GM19025 (cell line): ENCODE measurements around the gene LRRC3.

ENCODE experiments used
- ATAC-seq: cut with Tn5 transposase; IDR thresholded peaks from one replicate; pipeline ENCODE4 v1.9.1; 2021; ENCODE audit warnings: mild to moderate bottlenecking, low read depth, moderate library complexity; ENCODE audit not compliant: unreplicated experiment

Gene LRRC3

DNA sequence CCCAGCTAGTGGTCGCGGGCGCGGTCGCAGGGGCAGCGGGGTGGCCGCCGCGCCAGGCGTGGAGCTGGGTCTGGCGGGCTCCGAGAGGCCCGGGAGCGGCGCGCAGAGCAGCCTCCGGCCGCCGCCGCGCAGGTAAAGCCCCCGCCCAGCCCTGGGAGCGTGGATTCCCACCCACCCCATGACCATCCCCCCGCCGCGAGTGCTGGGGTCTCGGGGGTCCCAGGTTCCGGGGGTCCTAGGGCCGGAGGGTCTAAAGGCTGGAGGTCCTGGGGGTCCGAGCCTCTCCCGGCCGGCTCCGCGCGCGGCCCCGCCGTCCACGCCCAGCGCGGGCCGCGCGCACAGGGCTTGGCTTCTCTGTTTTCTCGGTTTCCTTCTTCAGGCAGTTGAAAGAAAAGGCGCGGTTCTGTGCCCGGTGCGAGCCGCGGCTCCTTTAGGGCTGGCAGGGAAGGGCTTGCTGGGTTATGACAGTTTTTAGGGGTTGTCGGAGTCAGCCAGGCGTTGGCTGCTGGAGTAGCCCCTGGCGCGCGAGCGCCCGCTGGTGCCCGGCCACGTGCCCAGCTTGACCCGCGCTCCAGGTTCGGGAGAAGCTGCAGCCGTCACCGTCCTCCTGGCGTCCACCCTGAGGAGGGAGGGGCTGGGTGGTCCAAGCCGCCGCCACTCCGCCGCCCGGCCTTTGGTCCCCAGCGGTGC is 359 bp downstream of the LRRC3 start:
- no peak for ATAC-seq

DNA sequence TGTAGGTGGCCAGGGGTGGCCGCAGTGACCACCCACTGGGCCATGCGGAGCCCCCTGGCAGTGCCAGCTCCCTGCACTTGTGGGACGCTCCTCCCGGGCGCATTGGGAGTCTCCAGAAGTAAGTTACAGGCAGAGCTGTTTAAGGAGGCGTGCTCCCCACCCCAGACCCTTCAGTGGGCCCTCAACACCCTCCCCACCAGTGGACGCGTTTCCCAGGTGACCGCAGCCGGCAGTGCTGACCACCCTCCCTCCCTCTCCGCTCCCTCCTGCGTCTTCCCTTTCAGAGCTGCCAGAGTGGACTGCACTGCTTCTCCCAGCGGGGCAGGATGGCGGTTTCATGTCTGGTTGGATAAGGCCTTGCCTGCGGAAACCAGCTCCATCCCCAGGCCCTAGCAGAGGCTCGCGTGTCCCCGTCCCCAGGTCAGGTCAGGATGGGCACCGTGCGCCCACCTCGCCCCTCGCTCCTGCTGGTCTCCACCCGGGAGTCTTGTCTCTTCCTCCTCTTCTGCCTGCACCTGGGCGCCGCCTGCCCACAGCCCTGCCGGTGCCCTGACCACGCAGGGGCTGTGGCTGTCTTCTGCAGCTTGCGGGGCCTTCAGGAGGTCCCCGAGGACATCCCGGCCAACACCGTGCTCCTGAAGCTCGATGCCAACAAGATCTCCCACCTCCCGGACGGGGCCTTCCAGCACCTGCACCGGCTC is 1.1 kb downstream of the LRRC3 start:
- no peak for ATAC-seq

DNA sequence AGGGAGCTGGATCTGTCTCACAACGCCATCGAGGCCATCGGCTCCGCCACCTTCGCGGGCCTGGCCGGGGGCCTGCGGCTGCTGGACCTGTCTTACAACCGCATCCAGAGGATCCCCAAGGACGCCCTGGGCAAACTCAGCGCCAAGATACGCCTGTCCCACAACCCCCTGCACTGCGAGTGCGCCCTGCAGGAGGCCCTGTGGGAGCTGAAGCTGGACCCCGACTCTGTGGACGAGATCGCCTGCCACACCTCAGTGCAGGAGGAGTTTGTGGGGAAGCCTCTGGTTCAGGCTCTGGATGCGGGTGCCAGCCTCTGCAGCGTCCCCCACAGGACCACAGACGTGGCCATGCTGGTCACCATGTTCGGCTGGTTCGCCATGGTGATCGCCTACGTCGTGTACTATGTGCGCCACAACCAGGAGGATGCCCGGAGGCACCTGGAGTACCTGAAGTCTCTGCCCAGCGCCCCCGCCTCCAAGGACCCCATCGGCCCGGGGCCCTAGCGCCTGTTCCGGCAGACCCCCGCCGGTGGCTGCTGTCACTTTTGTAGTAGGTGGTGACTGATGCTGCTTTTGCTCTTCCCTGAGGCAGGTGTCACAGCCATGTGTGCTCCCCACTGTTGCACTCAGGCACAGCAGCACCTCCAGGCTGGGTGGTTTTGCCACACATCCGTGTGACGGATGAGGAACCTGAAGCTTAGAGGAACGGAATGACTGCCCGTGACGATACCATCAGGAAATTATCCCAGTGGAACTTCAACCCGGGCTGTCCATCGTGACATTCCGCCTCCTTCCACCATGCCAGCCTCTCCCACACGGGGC is 1.8 kb downstream of the LRRC3 start:
- no peak for ATAC-seq

DNA sequence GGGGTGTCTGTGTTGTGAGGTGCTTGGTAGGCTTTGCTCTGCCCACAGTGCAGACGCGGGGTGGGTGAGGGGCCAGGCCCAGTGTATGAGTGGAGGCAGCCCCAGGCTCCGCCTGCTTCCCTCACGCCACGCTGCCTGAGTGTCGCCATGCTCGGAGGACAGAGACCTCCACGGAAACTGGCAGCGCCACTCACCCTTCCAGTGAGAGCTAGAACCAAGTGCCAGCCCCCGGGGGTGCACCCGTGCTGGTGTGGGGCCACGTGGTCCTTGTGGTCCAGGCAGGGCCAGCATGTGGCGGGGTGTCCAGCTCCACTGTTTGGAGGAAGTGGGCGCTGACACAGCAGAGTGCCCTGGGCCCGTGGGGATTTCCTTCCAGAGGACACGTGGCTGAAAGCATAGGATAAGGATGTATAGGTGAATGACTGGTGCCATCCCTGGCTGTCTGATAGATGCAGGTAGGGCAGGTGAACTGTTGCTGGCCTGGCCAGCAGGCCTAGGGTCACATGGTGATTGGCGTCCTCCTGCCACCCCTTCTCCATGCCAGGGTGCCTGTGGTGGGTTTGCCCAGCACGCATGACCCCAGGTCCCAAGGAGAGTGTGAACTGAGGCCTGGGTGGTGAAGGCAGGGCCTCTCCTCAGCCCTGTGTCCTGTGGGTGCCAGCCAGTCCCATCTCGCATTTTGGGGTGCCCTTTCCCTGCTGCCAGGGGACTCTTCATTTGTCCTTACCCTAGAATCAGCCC is 3.8 kb downstream of the LRRC3 start:
- ATAC-seq: no peak

DNA sequence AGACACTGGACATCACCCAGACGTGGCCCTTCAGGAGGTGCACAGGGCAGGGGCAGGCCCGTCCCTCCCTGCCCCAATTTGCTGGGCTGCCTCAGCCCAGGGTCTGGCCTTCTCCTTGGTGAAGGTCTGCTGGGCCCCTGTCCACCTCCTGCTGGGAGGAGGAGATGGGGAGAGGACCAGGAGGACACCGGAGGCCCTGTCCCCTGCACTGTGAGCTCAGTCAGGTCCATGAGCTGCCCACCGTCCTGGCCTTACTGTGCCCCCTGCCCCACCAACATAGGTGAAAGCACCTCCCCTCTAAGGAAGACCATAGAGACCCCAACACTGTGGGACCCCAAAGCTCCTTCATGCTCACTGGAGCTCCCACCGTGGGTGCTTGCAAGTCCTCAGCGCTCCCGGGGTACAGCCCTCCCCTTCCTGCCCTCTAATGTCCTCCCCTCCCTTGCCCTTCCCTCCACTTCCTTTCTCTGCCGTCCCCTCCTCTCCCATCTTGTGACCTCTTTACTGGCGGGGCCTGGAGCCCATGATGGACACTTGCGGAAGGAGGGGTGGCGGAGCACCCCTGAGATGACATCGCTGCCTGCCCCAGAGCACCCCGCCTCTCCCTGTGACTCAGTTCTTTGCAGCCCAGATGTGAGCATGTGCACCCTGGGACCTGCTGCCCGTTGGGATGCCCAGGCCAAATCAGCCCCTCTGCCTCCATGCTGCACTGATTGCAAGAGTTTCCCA is 4.6 kb downstream of the LRRC3 start:
- no peak for ATAC-seq

DNA sequence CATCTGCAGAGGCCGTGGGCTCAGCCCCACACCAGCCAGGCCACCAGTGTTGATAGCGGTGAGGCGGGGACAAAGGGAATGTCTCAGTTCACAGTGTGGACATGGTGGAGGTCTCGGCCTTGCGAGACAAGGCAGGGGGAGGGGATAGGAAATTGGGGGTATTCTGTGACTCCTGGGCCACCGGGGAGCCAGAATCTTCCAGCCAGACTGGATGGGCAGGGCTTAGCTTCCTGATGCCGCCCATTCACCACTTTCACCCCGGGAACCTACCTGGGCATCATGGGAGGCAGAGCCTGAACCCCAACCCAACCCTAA is 5.1 kb downstream of the LRRC3 start:
- ATAC-seq: no peak

DNA sequence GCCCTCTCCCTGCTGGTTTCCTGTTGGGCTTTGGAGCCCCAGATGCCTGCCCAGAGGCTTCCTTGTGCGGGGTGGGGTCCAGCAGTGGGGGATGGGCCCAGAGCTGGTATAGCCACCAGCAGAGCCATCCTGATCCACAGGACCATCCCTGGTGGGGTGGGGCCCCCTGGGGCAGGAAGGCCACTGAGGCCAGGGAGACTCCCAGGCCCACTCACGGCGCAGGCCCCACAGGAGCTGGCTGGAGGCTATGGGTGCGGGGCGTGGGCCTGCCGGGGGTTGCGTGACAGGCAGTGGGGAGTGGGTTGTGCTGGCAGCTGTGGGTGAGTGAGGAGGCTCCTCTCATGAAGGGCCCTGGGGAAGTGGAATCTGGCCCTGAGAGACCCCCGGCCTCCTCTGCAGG is 5.7 kb downstream of the LRRC3 start:
- no peak for ATAC-seq

DNA sequence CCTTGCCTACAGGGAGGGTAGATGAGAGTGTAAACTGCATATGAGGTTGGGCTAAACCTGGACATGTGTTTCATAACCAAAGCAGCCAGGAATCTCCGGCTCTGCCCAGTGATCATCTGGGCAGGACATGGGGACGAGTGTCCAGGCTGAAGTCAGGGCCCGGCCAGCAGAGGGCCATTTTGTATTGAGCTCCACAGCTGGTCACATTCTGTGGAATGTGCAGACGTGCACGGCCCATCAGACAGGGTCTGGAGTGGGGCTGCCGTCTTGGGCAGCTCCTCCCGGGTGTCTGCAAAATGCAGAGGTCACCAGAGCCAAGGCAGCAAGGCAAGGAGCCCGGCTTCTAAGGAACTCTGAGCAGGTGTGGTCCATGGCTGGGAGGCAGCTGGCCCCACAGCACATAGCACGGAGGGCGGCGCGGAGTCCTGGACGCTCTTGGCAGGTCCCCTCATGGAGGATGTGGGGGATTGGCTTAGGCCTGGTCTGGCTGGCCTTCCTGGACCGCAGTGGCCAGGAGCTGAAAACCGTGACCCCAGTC is 6.2 kb downstream of the LRRC3 start:
- no peak for ATAC-seq

DNA sequence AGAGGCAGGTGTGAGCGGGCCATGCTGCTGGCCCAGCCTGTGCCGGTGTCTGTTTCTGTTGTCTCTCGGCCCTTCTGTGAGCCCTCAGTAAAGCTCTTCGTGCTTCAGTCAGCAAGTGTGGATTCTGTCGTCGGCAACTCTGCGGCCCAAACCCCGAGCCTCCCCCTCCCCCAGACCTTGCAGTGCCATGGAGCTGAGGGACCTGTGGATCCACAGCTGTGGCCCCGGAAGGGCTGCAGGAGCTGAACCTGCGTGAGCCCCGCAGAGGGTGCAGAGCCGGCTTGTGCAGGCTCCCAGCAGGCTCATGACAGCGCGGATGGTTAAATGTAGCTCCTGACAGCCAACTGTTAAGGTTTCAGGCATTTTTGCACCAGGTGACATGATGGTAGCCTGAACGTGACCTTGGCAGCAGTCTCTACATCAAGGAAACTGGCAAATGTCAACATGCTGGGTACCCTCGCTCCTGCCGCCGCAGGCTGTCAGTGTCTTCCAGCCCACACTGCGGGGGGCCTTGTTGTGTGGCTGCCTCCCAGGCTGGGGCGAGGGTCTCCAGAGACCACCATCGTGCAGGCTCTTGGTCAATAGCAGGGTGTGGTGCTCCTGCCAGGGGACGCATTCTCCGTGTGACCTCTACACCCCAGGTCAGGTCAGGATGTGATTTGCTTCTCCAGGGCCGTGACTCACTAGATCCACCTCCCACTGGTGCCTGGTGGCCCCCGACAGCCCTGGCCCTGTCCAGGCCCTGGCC is 7.0 kb downstream of the LRRC3 start:
- no peak for ATAC-seq

DNA sequence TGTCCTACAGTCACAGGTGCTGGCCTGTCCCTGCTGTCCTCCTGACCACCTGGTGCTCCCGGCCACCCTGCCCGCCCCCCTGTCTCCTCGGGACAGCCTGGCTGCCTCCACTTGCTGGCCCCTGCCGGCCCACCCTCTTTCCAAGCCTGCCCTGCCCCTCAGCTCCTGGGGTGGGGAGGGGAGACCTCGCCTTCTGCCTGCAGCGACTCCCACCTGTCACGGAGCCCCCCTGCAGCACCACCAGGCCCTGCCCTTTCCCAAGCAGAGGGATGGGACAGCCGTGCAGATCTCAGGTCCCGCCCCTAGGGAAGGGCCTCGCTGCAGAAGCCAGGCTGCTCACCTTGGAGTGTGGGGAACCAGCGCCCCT is 7.5 kb downstream of the LRRC3 start:
- no peak for ATAC-seq

DNA sequence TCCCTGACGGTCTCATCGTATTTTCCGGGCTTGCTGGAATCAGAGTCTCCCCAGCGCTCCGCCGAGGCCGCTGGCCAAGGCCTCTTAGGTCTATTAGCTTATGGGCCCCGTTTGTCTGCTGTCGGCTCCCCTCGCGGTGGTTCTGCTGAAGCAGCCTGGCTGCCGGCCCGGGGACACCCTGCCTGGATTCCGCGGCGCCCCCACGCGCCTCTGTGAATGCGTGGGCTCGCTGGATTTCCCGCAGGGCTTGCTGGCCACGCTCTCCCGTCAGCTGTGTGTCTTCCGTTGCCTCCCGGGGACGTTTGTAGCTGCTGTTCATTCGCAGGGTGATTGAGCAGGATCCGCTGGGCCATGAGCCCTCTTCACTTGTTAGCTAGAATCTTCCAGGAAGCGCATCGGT is 8.4 kb downstream of the LRRC3 start:
- no peak for ATAC-seq

DNA sequence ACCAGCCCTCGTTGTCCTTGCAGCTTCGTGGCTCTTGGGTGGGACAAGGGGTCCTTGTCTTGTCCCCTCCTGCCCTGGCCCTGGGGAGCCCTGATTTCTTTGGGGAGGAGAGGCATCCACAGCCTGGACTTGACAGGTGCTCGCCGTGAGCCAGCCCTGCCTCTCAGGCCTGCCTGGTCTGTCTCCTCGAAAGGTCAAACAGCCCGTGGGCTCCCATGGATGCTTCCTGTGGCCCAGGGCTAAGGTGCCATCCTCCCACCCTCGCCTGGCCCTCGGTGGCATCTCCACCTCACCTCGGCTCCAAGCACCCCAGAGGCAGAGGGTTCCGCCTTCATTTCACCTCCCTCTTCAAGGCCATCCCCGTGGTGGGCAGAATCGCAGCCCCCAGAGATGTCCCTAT is 9.0 kb downstream of the LRRC3 start:
- no peak for ATAC-seq

DNA sequence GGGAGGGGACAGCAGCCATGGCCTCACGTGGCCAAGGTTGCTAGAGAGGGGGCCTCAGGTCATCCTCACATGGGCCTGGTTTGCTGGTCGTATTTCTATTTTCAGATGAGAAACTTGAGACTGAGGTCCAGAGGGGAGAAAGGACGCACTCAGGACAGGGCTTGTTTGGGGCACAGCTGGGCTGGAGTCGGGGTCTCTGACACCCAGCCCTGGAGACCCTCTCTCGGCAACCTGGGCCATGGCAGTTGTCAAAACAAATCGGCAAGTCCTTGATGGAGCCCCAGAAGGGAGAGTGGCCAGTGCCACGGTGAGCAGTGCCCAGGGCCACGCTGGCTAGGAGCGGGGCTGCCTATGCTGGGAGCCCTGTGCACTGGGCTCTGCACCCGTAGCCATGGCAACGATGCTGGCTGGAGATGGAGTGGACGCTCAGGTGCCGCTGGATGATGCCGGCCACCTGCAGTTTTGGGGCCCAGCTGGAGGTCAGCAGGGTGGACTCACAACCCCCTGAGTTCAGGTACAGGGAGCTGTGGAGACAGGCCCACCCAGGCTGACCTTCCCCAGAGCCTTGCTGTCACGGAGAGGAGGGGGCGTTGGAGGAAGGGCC is 11.1 kb downstream of the LRRC3 start:
- no peak for ATAC-seq

DNA sequence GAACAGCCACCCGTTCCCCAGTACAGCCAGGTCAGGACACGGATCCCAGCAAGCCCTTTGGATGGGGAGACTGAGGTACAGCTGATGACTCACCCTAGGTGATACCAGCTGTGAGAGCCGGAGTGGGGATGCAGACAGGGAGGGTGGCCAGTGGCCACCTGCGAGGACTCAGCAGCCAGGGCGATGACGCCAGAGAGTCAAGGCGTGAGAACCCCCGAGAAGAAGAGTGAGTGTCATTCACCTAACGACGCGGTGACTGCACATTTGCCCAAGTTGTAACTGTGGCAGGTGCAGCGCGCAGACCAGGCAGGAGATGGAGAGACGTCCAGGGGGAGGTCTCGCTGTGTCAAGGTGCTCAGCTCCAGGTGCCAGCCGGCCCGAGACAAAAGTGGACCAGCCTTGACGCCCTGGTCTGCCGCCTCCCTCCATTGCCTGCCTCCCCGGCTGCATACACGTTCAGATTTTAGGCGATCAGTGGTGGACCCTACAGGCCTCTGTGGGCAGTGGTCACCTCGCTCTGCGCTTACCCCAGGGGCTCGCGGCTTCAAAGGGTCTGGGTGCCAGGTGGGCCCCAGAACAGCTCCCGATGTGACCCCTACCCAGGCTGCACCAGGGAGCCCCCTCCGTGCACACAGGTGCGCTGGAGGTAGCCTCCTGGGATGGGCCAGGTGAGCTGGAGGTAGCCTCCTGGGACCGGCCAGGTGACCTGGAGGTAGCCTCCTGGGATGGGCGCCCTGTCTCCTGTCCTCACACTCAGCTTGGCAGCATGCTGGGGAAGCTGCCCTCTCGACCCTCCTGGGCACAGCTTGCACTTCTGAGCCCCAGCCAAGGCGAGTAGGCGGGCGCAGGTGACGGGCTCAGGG is 11.9 kb downstream of the LRRC3 start:
- no peak for ATAC-seq

DNA sequence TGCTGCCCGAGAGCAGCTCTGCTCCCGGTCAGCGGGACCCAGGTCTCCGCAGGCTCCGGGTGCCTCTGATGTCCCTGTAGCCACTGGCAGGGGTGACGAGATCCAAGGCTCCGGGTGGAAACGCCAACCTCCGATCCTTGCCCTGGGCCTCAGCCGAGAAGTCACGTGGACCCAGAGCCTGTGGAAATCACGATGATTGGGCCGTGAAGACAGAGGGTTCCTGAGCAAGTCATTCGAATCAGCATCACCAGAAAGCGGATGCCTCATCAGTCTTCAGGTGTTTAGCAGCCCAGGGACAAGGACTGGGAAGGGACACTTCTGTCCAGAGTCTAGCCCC is 12.5 kb downstream of the LRRC3 start:
- ATAC-seq: no peak

DNA sequence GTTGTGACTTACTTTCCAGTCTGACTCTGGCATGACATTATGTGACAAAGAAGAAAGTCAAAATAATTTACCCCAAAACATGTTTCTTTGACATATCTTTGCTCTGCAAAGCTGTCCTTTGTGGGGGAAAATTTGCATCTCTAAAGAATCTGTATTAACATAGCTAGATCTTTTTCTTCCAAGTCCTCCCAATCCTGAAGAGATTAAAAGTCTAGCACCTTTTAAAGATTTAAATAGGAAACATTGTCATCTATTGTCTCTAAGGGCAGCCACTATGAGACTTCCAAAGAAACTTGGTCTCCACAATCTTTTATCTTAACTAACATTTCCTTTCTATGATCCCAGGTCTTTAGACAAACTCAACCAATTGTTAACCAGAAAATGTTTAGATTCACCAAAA is 16.0 kb downstream of the LRRC3 start:
- ATAC-seq: no peak

DNA sequence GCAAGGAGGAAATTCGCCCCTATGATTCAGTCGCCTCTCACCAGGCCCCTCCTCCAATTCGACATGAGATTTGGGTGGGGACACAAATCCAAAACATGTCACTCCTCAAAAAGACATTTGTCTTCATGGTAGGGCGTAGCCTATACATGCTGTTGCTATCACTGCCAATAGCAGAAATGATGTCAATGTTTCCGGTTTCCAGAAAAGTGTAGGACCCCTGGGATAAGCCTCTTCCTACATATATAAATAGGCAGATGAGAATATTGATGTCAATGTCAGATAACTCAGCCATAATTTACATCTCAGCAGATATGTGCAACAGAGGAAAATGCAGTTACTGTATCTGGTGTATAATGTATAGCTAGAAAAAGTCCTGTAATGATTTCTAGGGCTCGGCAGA is 16.7 kb downstream of the LRRC3 start:
- ATAC-seq: no peak

DNA sequence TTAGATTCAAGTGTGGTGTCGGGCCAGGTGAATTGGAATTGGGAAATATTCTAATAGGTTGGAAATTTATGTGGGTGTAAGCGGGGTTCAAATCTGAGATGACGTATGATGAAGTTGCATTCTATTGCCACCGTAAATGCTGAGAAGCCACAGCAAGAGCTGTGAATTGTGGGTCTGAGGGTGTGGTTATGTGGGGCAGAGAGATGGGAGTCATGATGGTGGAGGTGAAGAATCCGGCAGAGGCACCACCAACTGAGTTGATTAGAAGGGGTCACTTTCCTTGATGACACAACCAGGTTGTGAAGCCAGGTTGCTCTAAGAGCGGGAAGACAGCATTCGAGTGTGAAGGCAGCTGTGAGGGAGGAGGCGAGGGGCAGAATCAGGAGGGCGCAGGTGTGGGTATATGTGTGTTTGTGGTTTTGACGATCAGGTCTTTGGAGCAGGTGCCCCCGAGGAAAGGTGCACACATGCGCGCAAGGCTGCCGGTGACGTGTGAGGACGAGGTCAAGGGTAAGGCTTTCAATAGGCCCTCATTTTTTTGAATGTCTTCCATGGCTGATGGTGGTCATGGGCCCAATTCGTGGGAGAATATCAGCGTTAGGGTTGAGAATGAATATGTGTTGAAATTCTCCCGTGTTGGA is 18.7 kb downstream of the LRRC3 start:
- no peak for ATAC-seq
